AG08396 (cell line): ENCODE data around the gene CCDC150.
"Not testable (repeated sequence)": the region's sequence is repeated elsewhere in the genome, so short reads cannot be mapped to it uniquely, and the experiment has no call there.

Source experiments
- DNase-seq: peaks from one replicate; pipeline ENCODE4 v3.0.0; 2012; ENCODE audit warnings: low spot score, mixed read lengths

The CCDC150 gene

DNA sequence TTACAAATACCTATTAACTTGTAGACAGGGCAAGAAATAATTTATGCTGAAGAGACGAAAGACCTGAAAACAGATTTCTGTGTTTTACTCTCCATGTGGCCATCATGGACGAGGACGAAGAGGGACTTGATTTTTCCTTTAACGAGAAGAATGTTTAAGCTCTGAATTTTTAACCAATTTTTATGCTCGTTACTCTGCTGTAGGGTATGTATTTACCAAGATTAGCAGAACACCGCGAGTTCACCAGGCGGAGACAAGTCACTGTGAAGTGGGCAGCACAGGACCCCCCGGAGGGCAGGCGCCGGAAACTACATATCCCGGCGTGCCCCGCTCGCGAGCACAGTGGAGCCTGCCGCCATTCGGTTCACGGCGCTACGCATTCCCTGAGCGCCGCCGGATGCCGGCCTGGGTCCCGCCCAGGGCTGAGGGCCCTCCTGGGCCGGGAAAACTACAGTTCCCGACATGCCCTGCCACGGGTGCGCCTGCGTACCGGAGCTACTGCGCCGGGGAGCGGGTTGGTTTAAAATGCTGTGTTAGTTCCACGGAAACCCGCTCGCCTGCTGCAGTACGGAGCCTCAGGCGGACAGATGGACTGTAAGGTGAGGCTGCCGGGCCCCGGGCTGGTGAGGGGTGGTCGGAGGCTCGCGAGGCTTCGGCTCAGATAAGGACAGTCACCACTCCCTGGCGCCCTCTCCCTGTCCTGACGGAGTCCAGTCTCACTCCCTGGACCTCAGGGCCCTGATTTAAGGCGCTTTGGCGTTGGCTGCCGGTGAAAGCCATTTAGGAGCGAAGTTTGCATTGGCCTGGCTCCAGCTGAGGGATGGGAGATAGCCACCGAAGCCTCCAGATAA, at the start of gene CCDC150:
TSS of gene CCDC150 (plus strand) at position 536 of the 851 bp plus-strand sequence. CDS start at position 588, 52 bp downstream.
- peak; percentile 98 for DNase-seq

DNA sequence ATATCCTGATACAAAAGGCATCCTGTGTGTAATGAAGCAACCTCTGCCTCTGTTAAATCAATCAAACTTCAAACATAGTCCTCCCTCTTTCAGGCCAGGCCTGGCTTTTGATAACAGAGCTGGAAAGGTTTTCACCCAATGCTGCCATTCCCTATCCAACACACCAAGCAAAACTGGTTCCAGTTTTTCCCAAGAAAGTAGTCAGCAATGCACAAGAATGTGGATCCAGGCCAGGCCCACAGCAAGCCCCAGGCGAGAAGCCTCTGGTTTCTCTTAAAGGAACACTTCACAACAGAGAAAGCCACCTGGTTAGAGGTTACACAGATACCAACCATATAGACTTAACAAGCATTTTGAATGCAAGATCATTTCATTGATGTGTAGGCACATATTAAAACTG, 49.2 kb upstream of the CCDC150 start:
- no peak for DNase-seq

DNA sequence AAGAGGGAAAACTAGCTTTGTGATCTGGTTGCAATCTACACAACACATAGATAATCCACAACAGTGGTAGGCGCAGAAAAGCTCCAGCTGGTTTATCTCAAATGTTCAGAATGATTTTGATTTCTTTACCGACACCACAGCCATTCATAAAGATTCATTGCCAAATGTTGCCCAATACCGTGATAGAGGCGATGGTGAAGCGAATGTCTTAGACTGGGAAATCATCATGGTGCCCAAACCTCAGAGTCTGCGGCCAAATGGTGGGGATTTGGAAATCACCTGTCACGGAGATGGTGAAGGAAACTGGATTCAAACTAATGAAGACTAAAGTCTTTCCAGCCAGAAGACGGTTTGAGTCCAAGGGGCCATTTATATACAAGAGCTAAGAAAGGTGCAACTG, 48.5 kb upstream of the CCDC150 start:
- DNase-seq = no peak

DNA sequence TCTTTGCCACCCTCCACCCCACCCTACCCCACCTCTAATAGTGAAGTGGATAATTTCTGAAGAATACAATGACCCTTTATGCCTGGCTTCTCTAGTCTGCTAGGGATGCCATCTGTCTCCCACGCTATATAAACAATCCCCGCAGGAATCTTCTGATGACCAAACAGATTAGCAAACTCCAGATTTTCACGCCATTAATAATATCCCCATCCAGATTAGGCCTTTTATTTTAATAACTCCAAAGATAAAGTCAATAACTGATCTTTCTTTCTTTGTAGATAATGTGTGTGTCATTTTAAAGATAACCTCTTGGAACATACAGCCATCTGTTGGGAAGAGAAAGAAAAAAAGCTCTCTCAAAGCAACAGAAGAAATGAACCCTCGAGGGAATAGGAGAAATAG, 47.9 kb upstream of the CCDC150 start:
- DNase-seq = no peak

DNA sequence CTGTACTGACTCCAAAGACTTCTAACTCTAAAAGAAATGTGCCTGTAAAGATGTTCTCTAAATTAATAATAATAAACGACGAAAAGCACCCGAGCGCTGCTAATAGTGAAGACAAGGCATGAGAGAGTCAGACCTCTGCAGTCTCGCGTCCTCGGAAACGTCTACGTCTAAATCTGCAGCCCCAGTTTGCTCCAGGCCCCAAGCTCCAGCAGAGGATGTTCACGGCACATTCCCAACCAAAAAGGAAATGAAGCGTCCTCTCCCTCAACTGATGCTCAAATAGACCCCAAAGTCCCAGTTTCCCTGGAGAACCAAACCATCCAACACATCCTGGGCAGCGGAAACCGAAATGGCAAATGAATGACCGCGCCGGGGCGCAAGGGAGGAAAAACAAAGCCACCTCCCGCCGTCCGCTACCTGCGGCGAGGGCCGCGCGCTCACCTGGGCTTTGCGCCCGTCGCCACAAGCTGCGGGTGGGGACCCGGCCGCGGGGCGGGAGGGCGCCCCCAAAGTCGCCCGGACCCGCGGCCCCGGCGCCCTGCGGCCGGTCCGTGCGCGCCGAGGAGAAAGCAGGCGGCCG, 47.1 kb upstream of the CCDC150 start:
- DNase-seq = peak; percentile 31

DNA sequence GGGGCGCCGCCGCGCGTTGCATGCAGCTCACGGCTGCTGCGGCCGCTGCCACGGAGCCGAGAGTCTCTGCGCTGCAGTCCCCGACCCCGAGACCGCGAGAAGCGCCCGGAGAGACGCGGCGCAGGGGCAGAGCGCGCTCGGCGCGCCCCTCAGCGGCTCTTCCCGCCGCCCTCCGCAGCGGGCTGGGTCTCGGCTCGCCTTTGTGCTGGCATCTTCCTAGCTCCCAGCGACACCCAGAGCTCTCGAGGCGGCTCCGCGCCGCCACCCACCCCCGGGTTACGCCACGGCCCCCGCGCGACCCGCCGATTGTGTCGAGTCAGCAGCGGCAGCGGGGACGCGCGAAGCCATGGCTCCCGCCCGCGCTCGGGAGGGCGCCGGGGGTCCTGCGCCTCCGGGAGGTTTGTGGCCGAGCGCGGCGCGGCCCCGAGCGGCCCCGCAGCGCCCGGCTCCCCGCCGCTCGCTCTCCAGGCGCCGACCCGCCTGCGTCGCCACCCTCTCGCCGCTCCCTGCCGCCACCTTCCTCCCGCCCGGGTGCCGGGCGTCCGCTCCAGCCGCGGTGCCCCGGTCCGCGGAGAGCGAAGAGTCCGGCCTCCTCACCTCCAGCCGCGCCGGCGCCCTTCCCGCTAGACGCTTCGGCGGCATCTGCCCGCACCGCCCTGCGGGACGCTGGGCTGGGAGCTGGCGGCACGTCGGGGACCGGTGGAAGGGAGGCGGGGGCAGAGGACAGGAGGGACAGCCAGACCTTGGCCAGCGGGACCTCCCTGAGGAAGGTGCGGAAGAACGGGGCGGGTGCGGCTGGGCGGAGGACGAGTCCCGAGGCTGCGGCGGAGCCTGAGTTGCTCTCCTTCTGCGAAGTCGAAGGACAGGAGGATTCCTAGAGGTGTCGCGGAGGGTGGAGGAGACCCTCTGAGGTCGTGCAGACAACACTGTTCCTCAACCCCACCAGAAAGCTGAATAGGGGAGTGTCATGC, 46.3 kb upstream of the CCDC150 start, which contains the start of gene HECW2:
TSS of gene HECW2 (minus strand) at position 644 of the 971 bp plus-strand sequence.
- peak; percentile 62 for DNase-seq

DNA sequence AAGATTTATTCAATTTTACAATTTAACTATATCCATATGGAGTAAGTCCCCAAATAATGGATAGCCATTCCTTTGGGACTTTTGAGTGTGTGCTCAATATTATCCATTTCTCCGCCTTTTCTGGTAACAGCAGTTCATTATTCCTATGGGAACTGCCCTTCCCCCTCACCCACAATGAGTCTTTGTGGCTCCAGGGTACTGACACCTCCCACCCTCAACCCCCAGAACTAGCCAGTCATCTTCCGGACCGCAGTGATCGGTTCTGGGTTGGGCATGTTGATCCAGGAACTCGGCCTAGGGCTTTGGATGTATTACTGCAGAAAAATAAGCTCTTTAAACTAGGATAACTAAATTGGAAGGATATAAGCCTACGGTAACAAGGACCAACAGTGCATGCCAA, 45.4 kb upstream of the CCDC150 start:
- DNase-seq = no peak

DNA sequence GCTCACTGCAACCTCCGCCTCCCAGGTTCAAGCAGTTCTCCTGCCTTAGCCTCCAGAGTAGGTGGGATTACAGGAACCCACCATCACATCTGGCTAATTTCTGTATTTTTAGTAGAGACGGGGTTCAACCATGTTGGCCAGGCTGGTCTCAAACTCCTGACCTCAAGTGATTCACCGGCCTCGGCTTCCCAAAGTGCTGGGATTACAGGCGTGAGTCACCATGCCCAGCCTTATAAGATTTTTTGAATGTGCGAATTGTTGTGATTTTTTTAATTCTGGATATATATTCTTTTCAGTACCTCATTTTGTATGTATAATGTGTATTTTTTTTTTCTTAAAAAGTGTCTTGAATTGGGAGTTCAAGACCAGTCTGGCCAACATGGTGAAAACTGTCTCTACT, 42.0 kb upstream of the CCDC150 start:
- no peak for DNase-seq

DNA sequence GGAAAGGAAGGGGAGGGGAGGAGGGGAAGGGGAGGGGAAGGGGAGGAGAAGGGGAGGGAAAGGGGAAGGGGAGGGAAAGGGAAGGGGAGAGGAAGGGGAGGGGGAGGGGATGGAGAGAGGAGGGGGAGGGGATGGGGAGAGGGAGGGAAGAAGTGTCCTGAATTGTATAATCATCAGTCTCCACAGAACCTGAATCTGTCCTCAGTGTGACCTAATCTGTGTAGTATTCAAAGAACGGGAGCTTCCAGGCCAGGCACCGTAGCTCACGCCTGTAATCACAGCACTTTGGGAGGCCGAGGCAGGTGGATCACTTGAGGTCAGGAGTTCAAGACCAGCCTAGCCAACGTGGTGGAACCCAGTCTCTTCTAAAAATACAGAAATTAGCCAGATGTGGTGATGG, 41.1 kb upstream of the CCDC150 start:
- DNase-seq = no peak

DNA sequence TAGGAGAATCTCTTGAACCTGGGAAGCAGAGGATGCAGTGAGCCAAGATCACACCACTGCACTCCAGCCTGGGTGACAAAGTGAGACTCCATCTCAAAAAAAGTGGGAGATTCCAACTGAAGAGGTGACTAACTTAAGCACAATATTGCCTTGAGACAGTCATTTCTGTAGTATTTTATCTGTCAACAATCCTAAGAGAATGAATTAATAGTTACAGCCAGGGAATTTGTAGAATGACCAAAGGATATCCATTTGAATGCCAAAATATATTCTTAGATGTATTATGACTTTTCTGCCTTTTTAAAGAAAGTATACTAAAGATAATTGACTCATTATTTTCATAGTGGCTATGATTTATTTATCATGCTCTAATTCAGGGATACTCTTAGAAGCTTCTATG, 40.7 kb upstream of the CCDC150 start:
- DNase-seq = no peak

DNA sequence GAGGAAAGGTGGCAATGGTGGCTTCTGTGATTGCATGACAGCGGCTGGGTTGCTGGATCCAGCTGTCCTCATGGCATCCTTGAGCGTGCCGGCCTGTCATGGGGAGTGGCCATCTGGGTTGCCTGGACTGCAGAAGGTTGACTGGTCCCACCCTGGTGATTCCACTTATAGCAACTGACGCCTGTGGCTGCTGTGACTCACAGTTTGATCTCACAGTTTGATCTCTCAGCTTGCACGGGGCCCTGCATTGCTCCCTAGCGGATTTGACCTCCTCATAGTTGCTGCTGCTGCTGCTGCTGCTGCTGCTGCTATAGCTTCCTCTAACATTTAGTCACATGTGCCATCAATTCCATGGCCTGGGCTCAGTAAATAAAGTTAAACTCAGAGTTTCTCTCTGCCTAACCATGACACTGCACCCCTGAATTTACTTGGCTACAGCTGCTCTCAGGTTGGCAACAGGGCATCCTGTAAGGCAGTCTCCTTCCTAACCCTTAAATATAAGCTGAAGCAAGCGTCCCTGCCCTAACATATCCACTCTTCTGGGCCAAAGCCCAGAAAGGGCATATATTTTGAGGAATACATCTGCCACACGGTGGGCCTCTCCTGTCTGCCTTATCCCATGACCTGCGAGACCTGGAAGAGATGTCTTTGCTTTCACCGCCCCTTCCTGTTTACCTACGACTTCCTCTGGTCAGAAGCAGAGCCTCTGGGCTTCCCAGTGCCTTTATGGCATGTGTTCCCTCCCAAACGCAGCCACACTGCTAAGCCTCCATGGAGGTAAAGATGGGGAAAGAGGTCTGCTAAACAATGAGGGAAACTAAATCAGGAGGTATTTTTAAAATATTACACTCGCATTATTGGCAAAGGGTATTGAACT, 37.8 kb upstream of the CCDC150 start:
- peak; percentile 86 for DNase-seq

DNA sequence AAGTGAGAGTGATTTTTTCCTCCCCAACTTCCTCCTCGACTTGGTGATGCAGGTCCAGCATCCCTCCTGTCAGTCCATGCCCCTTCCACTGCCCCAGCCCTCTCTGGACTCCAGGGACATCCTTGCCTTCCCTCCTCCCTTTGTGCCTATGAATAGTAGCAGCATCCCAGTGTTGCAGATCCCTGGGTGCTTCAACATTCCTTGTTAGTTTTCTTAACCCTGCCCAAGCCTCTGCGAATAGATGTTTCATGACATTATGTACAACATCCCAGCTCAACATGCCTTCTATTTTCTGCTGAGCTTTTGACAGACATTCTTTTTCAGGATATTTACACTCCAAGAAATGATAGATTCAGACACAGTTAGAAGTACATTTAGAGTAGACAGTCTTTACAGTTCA, 35.3 kb upstream of the CCDC150 start:
- no peak for DNase-seq

DNA sequence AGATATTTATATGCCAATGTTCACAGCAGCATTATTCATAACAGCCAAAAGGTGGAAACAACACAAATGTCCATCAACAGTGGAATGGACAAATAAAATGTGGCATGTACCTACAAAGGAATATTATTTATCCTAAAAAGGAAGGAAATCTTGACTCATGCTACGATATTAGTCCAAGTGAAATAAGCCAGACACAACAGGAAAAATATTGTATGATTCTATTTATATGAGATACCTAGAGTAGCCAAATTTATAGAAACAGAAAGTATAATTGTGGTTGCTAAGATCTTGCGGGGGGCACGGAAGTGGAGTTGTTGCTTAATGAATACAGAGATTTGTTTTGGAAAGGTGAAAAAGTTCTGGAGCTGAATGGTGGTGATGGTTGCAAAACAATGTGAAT, 33.0 kb upstream of the CCDC150 start:
- DNase-seq = no peak

DNA sequence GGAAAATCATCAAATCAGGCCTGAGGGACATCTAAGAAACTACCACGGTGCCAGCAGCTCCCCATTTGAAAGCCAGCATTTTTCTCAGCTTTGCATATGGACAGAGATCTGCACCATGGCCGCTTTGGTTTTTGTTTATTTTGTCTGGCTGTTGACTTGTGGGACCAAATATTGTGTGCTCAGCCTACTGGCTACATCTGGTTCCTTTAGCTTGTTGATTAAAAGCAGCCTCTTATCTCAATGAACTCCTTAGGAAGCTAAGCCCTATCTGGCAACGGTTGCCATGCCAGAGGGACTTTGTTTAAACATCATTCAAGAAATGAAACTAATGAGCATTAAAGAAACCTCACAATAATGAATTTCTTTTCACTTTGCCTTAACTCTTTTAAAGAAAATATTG, 32.4 kb upstream of the CCDC150 start:
- DNase-seq = no peak

DNA sequence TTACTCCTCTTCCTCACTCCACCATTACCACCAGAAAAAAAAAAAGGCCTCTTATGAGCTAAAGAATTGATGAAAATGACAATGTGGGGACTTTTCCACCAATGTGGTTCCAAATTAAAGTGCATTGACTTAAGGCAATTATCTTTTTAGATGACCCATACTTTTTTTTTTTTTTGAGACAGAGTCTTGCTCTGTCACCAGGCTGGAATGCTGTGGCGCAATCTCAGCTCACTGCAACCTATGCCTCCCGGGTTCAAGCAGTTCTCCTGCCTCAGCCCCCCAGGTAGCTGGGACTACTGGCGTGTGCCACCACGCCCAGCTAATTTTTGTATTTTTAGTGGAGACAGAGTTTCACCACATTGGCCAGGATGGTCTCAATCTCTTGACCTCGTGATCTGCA, 31.6 kb upstream of the CCDC150 start:
- not testable (repeated sequence) for DNase-seq

DNA sequence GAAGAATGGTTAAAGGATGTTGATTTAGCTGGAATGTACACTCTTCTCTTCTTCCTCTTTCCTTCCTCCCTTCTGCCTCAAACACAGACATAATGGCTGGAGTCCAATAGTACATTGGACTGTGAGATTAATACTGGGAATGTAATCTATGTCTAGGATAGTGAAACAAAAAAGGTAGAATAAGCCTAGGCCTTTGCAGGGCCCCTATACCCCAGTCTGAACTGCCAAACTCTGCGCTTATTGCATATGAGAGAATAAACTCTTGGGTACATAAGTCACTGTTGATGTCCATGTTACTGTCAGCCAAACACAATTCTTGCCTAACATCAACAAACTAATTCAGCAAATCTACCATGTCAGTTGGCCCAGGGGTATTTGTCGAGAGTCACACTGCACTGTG, 29.7 kb upstream of the CCDC150 start:
- DNase-seq = no peak

DNA sequence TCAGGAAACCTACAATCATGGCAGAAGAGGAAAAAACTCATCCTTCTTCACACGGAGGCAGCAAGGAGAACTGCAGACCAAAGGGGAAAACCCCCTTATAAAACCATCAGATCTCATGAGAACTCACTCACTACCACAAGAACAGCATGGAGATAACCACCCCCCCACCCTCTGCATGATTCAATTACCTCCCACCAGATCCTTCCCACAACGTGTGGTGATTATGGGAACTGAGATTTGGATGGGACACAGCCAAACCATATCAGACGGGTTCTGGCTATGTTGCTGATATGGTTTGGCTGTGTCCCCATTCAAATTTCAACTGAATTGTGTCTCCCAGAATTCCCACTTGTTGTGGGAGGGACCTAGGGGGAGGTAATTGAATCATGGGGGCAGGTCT, 28.7 kb upstream of the CCDC150 start:
- no peak for DNase-seq

DNA sequence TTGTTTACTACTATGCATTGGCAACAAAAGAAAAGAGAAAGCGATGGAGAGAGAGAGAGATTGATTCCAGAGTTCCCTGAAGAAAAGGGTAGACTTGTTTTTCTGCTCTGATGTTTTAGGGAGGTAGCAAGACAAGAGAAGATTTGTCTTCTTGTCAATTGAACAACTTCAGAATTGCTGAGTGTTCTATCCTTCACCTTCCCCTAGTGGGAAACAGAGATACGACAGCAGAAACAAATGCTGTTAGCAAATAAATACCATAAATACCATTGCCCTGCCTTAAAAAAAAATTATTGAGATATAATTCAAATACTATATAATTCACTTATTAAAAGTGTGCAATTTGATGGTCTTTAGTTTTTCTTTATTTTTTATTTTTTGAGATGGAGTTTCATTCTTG, 26.2 kb upstream of the CCDC150 start:
- no peak for DNase-seq

DNA sequence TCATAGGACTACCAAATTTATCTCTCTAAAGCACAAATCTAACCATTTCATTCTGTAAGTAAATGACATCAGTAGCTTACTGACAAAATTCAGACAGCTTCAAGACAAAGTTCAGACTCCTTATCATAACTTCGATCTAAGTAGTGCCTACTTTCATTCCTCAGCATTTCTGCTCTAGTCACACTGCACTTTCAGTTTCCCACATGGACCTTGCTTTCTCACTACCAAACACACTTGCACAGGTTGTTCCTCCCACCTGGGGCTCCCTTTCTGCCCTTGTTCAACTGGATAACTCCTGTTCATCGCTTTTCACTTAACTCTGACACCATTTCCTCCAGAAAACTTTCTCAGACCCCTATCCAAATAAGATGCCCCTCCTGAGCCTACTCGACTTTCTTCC, 22.1 kb upstream of the CCDC150 start:
- DNase-seq = no peak

DNA sequence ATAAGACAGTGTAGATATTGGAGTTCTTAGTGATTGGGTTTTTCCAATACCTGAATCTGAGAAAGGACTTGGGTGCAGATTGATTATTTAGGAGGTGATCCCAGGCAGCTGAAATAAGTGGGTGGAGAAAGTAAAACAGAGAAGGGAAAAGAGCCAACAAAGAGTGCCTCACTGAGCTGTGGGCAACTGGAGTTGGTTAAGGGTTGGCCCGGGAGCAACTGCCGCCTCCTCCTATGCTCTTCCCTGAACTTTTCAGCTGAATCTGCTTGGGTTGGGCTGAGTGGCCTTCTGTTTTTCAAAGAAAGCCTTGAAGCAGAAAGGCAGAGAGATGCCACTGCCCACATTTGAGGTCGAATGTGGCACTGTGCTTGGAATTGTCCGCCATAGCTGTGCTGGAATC, 20.9 kb upstream of the CCDC150 start:
- no peak for DNase-seq

DNA sequence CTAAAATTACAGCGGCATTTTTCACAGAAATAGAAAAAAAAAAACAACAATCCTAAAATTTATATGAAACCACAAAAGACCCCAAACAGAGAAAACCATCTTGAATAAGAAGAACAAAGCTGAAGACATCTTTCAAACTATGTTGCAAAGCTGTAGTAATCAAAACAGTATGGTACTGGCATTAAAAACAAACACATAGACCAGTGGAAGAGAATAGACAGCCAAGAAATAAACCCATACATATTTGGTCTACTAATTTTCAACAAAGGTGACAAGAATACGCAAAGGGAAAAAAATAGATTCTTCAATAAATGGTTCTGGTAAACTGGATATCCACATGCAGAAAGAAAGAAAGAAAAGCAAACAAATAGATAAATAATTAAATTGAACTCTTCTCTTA, 9.0 kb upstream of the CCDC150 start:
- DNase-seq = no peak

DNA sequence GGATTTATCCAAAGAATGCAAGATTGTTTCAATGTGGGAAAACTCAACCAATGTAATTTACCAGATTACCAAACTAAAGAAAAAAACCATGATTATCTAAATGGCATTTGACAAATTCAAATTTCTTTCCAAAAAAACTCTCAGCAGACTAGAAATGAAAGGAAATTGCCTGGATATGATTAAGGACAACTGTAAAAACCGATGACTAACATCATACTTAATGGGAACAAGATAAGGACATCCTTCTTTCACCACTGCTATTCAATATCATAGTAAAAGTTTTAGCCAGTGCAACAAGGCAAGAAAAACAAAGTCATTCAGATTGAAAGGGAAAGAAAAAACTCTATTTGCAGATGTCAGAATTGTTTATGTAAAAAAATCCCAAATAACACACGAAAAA, 4.4 kb upstream of the CCDC150 start:
- DNase-seq = no peak
